Neural cell (in vitro differentiated cells): ENCODE measurements around the gene ETF1.
A peak's percentile ranks its signal among the peaks of the same experiment; 100 is the strongest.

ENCODE experiments used
- EP300 ChIP-seq: fragments of 450-650 bp; conservative IDR thresholded peaks from 2 replicates; pipeline ENCODE4 v1.6.1; 2014; ENCODE audit warnings: antibody characterized with exemption, mild to moderate bottlenecking, moderate library complexity; ENCODE audit not compliant: poor library complexity, severe bottlenecking
- EZH2 ChIP-seq: fragments of 200-600, 300-800 bp; shearing (Covaris generic), sonication (generic); IDR thresholded peaks from 2 replicates; pipeline ENCODE4 v1.6.1; 2014; ENCODE audit warnings: antibody characterized with exemption, low read length, borderline replicate concordance, mild to moderate bottlenecking; ENCODE audit not compliant: insufficient read depth, poor library complexity, severe bottlenecking
- MXI1 ChIP-seq: fragments of 450-650 bp; conservative IDR thresholded peaks from 2 replicates; pipeline ENCODE4 v1.6.1; 2014; ENCODE audit warnings: antibody characterized with exemption, mild to moderate bottlenecking; ENCODE audit not compliant: poor library complexity, severe bottlenecking
- POLR2AphosphoS5 ChIP-seq: IDR thresholded peaks from 2 replicates; pipeline ENCODE4 v1.6.1; 2012
- RAD21 ChIP-seq: fragments of 450-650 bp; conservative IDR thresholded peaks from 2 replicates; pipeline ENCODE4 v1.6.1; 2014; ENCODE audit warnings: antibody characterized with exemption, mild to moderate bottlenecking, moderate library complexity
- SMC3 ChIP-seq: fragments of 450-650 bp; conservative IDR thresholded peaks from 2 replicates; pipeline ENCODE4 v1.6.1; 2014; ENCODE audit warnings: antibody characterized with exemption, mild to moderate bottlenecking, moderate library complexity; ENCODE audit not compliant: poor library complexity
- TAF1 ChIP-seq: IDR thresholded peaks from 2 replicates; pipeline ENCODE4 v1.6.1; 2012; ENCODE audit warnings: low read depth
- TF ChIP-seq, protein P1 (sequence below): fragments of 450-650 bp; IDR thresholded peaks from 2 replicates; pipeline ENCODE4 v1.5.1; 2014; ENCODE audit warnings: antibody characterized with exemption, mild to moderate bottlenecking, moderate library complexity; ENCODE audit not compliant: poor library complexity, severe bottlenecking
- TF ChIP-seq, protein P2 (sequence below): IDR thresholded peaks from 2 replicates; pipeline ENCODE4 v1.6.1; 2012; ENCODE audit warnings: borderline replicate concordance

DNA sequence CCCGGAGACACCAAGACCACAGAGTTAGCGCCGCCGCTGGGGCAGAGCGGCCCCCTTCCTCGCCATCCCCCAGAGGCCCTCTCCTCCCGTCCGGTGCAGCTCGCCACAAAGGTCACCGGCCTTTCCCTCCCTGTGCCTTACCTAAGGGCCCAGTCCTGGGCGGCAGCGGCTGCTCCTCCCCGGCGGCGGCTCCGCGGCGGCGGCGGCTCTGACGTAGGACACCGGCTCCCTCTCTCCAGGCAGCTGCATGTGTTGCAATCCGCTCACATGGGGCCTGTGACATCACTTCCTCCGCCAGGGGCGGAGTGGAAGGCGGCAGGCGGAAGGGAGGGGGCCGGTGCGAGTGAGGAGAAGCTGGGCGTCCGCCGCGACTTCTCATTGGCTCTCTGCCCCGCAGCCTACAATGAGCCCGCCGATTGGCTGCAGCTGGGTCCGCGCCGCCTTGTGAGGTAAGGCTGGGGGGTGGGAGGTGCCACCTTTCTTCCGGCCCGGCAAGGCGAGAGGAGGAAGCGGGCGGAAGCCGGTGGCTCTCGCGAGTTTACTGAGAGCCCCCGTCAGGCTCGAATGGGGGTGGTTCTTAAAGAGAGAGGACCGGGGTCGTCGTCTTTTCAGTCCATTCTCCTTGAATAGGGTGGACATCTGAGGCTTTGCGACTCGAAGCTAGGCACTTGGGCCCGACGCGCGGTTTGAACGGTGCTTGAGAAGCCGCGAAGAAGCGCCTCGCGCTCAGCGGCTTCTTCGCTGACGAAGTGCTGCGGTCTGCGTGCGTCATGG, at the start of gene ETF1:
- peak; percentile 65 for TF ChIP-seq EP300
- TF ChIP-seq EZH2, result no peak
- TF ChIP-seq, protein P1, sequence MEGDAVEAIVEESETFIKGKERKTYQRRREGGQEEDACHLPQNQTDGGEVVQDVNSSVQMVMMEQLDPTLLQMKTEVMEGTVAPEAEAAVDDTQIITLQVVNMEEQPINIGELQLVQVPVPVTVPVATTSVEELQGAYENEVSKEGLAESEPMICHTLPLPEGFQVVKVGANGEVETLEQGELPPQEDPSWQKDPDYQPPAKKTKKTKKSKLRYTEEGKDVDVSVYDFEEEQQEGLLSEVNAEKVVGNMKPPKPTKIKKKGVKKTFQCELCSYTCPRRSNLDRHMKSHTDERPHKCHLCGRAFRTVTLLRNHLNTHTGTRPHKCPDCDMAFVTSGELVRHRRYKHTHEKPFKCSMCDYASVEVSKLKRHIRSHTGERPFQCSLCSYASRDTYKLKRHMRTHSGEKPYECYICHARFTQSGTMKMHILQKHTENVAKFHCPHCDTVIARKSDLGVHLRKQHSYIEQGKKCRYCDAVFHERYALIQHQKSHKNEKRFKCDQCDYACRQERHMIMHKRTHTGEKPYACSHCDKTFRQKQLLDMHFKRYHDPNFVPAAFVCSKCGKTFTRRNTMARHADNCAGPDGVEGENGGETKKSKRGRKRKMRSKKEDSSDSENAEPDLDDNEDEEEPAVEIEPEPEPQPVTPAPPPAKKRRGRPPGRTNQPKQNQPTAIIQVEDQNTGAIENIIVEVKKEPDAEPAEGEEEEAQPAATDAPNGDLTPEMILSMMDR, result no peak
- TF ChIP-seq, protein P2, sequence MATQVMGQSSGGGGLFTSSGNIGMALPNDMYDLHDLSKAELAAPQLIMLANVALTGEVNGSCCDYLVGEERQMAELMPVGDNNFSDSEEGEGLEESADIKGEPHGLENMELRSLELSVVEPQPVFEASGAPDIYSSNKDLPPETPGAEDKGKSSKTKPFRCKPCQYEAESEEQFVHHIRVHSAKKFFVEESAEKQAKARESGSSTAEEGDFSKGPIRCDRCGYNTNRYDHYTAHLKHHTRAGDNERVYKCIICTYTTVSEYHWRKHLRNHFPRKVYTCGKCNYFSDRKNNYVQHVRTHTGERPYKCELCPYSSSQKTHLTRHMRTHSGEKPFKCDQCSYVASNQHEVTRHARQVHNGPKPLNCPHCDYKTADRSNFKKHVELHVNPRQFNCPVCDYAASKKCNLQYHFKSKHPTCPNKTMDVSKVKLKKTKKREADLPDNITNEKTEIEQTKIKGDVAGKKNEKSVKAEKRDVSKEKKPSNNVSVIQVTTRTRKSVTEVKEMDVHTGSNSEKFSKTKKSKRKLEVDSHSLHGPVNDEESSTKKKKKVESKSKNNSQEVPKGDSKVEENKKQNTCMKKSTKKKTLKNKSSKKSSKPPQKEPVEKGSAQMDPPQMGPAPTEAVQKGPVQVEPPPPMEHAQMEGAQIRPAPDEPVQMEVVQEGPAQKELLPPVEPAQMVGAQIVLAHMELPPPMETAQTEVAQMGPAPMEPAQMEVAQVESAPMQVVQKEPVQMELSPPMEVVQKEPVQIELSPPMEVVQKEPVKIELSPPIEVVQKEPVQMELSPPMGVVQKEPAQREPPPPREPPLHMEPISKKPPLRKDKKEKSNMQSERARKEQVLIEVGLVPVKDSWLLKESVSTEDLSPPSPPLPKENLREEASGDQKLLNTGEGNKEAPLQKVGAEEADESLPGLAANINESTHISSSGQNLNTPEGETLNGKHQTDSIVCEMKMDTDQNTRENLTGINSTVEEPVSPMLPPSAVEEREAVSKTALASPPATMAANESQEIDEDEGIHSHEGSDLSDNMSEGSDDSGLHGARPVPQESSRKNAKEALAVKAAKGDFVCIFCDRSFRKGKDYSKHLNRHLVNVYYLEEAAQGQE, result peak; percentile 85
- TF ChIP-seq RAD21, result no peak
- peak; percentile 29 for TF ChIP-seq SMC3
- TF ChIP-seq POLR2AphosphoS5, result peak; percentile 95
- peak; percentile 88 for TF ChIP-seq MXI1
- TF ChIP-seq TAF1, result no peak
